GM12874 (cell line): ENCODE results near the gene PSME3IP1.

Experiments used
- CTCF ChIP-seq: IDR thresholded peaks from 2 replicates; pipeline ENCODE4 v1.5.1; 2011; ENCODE audit warnings: low read depth, mild to moderate bottlenecking, control low read depth, low read length, moderate library complexity; ENCODE audit not compliant: insufficient read depth

Gene PSME3IP1

GRCh38 chr16:57185945-57186871 is at the start of gene PSME3IP1, which contains the start of gene RSPRY1:
Gene PSME3IP1 (minus strand): TSS chr16:57186039. CDS start chr16:57173854, 12,185 bp downstream.
Gene RSPRY1 (plus strand): TSS chr16:57186329. CDS start chr16:57204659, 18,330 bp downstream.
- no peak for TF ChIP-seq CTCF

GRCh38 chr16:57235128-57236021 is 49.5 kb upstream of the PSME3IP1 start:
- TF ChIP-seq CTCF, result no peak

- TF ChIP-seq CTCF, result no peak
Measured at GRCh38 chr16:57234707-57235092, 48.9 kb upstream of the PSME3IP1 start.

- no peak for TF ChIP-seq CTCF
Measured at GRCh38 chr16:57233944-57234706, 48.3 kb upstream of the PSME3IP1 start.

GRCh38 chr16:57231821-57232350 is 46.0 kb upstream of the PSME3IP1 start:
- no peak for TF ChIP-seq CTCF

GRCh38 chr16:57229079-57229478 is 43.2 kb upstream of the PSME3IP1 start:
- no peak for TF ChIP-seq CTCF
